ENCODE results near the gene NDFIP2.

GRCh38 chr13:79456051-79456450 is 24.9 kb upstream of the NDFIP2 start:
- TF ChIP-seq CTCF (IDR thresholded peaks at IDR 0.05 in 8 of 11, conservative IDR thresholded peaks at IDR 0.05 in 3 of 11): no peak
- no peak for TF ChIP-seq POLR2A (IDR thresholded peaks at IDR 0.05)

Data from spleen (tissue), 7 donors.